GM19467 (cell line): Measurements from ENCODE around the gene TMEM123.
A peak's percentile ranks its signal among the peaks of the same experiment; 100 is the strongest.
"Not testable (repeated sequence)": the region's sequence is repeated elsewhere in the genome, so short reads cannot be mapped to it uniquely, and the experiment has no call there.

Source experiments
- ATAC-seq: cut with Tn5 transposase; IDR thresholded peaks from one replicate; pipeline ENCODE4 v1.9.1; 2021; ENCODE audit warnings: mild to moderate bottlenecking, moderate library complexity; ENCODE audit not compliant: unreplicated experiment

TMEM123 gene

GRCh38 chr11:102396708-102397563 lies 55.6 kb downstream of the TMEM123 start:
- no peak for ATAC-seq

GRCh38 chr11:102395720-102396393 lies 56.7 kb downstream of the TMEM123 start:
- ATAC-seq = no peak

GRCh38 chr11:102393272-102393730 lies 59.3 kb downstream of the TMEM123 start:
- no peak for ATAC-seq

- ATAC-seq = no peak
These were observed 60.9 kb downstream of the TMEM123 start for GRCh38 chr11:102391549-102392237.

GRCh38 chr11:102390667-102391465 lies 61.7 kb downstream of the TMEM123 start:
- peak; percentile 78 for ATAC-seq

- no peak for ATAC-seq
These were observed 63.3 kb downstream of the TMEM123 start for GRCh38 chr11:102389253-102389652.

- no peak for ATAC-seq
These were observed 65.4 kb downstream of the TMEM123 start for GRCh38 chr11:102387043-102387781.

GRCh38 chr11:102386136-102386734 lies 66.3 kb downstream of the TMEM123 start:
- no peak for ATAC-seq

GRCh38 chr11:102385085-102386007 lies 67.2 kb downstream of the TMEM123 start:
- no peak for ATAC-seq

GRCh38 chr11:102384419-102385079 lies 68.0 kb downstream of the TMEM123 start:
- no peak for ATAC-seq

GRCh38 chr11:102383839-102384238 lies 68.7 kb downstream of the TMEM123 start:
- no peak for ATAC-seq

- no peak for ATAC-seq
These were observed 70.2 kb downstream of the TMEM123 start for GRCh38 chr11:102382384-102382783.

- ATAC-seq = no peak
These were observed 73.7 kb downstream of the TMEM123 start for GRCh38 chr11:102378818-102379217.

GRCh38 chr11:102377891-102378290 lies 74.7 kb downstream of the TMEM123 start:
- no peak for ATAC-seq

- ATAC-seq = no peak
These were observed 76.7 kb downstream of the TMEM123 start for GRCh38 chr11:102375720-102376399.

- ATAC-seq = not testable (repeated sequence)
These were observed 77.7 kb downstream of the TMEM123 start for GRCh38 chr11:102374633-102375424.

- peak; percentile 100 for ATAC-seq
These were observed 84.1 kb downstream of the TMEM123 start for GRCh38 chr11:102368472-102368871.
